GM21529 (cell line): ENCODE measurements around the gene MED9.

Source experiments
- ATAC-seq: cut with Tn5 transposase; IDR thresholded peaks from one replicate; pipeline ENCODE4 v1.9.1; 2021; ENCODE audit not compliant: unreplicated experiment

The MED9 gene

DNA sequence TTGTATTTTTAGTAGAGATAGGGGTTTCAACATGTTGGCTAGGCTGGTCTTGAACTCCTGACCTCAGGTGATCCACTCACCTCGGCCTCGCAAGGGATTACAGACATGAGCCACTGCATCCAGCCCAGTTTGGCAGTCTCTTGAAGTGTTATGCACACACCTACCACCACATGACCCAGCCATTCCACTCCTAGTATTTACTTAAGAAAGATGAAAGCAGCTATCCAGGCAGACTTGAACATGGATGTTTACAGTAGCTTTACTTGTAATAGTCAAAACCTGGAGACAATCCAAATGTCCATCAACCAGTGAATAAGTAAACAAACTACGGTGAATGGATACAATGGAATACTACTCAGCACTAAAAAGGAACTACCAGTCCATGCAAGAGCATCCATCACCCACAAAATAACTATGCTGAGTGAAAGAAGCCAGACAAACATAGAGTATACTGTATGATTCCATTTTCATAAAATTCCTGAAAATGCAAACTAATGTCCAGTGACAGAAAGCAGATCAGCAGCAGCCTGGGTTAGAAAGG is 57.2 kb downstream of the MED9 start:
- no peak for ATAC-seq

DNA sequence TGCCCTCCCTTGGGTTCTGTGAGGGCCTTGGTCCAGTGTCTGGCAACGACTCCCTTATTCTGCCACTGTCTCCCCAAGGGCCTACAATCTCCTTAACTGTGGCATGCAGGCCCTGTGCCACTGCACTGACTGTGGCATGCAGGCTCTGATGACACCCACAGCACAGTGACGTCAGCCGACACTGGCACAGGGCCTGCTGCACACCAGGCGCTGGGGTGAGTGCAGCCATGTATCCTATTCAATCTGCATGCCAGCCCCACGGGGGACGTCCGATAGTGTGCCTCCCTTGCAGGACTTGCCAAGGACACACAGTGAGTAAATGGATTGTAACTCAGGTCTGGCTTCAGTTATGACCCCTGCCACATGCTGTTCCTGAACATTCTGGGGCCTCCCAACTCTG is 59.2 kb downstream of the MED9 start:
- ATAC-seq: no peak

DNA sequence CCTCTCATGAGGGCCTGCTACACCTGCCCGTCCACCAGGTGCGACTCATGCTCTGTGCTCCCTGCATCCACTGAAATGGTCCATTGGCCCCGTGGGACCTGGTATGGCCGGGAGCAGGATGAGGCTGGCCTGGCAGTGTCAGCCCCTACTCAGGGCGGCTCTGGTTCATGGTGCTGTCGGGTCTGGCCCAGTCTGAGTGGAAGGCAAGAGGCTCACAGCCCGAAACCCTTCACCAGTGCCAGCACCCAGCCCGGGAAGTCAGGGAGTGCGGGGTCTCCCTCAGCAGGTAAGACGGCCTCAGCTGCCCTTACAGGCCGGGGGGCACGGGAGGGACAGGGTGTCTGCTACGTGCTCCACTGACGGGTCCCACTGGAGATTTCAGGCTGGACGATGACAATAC is 59.9 kb downstream of the MED9 start:
- no peak for ATAC-seq

DNA sequence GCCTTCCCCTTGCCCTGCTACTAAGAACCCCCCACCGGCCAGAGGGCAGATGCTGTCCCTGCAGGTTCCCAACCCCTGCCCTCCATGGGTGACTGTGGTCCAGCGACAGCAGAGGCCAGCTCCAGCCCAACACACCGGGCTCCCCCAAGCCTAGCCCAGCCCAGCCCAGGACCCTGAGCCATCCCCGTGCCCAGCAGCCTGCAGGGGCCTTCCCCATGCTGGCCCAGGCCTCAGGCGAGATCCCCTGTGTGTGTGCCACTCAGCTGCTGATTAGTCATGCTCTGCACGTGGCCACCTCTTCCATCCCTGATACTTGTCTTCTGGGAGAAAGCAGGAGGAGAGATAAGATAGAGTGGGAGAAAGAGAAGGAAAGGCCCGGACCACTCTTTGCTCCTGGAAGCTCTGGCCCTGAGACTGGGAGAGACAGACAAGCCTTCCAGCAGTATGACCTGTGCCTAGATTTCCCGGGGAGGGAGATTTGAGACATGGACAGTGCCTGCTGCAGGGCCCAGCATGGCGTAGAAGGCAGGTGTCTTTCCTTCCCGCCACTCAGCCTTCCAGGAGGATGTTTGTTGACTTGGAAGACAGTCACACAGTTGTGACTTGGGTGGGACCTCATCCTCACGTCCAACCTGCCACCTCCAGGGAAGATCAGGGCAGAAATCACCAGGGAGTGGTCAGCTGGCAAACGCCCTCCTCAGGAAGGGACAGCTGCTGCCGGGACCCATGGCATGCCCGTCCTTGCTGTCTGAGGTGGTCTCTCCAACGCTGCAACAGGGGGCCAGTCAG is 60.7 kb downstream of the MED9 start:
- ATAC-seq: no peak

DNA sequence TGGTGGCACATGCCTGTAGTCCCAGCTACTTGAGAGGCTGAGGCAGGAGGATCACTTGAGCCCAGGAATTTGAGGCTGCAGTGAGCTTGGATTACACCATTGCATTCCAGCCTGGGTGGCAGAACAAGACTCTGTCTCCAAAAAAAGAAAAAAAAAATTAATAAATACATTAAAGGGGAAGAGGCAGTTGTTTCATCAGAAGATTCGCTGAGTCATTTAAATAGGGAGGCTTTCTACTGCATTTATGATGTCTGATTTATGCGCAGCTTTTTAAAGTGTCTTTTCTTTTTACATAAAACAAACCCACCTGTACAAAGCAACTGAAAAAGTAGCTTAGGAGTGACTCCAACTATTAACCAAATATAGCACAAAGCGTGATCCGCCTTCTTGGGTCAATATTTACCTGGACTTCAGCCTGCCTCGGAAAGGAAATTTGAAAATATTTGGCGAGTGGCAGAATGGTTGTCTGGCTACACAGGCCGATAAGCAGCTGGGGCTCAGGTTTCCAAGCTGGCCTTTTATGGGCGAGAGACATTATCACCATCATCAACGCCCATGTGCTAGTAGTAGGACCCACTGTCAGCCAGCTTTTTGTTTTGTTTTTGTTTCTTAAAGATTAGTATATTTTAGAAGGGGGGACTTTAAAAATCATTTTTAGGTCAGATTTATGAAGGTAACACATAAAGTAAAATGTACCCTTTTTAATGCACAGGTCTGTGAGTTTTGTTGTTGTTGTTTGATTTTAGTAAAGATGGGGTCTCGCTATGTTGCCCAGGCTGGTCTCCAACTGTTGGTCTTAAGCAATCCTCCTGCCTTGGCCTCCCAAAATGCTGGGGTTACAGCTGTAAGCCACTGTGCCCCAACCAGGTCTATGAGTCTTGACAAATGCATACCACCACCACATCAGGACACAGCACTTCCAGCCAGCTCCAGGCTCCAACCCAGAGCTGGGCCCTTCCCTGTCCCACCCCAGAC is 61.9 kb downstream of the MED9 start:
- no peak for ATAC-seq

DNA sequence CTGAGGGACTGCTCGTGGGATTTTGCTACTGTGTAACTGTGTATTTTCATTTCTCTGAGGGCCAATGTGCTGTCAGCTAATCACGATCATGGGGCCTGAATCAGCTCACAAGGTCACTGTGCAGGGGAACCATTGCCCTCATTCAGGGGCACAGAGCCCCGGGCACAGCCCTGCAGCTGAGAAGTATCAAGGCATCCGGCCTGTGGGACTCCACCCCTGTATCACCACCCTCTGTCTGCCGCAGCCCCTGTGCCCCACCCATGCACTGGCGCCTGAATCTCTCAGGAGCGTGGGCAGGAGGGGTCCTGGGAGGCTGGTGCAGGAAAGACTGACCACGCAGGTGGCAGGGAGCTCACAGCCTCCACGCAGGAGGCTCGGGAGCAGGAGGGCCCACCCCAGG is 62.8 kb downstream of the MED9 start:
- ATAC-seq: no peak

DNA sequence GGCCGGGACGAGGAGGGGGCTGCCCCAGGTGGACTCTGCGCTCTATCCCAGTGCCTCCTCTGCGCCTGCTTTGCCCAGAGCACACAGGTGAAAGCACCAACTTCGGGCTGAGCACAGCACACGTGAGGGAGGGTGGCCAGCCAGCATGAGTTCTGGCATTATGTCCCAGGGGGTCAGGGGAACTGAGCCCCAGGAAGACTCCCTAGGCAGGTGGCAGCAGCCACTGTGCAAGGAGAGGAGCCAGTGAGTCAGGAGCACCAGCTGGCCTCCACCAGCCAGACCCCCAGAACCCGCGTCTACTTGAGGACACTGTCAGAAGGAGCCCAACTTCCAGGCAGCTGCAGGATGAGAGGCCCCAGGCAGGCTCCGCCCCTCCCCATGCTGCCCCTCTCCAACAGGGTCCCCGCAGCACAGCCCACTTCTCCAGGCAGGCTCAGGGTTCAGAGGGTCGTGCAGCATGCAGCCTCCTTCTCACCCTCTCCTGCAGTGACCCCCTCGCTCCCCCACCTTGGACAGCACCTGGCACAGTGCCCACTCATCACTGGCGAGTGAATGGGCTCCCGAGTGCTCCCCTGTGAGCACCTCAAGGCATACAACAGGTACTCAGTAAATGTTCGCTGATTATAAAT is 63.6 kb downstream of the MED9 start:
- no peak for ATAC-seq

DNA sequence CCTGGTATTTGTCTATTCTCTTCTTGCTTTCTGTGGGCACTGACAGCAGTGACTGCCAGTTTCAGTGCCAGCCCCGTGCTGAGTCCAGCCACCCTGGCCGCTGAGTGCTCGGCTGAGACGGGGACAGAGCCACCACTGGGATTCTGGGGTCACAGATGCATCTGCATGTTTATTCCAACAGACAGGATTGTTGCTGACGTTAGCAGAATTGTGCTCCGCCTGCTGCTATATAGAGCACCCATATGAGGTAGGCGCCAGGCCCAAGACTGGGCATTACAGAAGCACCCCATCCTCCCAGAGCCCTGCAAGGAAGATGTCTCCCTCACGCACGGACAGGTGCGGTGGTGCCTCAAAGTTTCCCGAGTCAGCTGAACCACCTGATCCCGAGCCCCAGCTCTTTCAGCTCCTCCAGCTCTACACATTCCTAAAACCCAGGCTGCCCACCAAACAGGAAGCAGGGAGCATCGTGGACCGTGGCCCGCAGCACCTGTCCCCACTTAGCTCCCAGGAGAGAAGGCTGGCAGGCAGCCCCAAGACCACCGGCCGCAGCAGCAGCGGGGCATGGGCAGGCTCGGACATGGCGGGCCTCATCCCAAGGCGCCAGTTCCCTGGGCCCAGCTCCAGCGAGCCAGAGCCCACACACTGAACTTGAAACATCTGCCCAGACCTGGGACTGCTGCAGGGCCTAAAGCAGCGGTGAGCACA is 64.3 kb downstream of the MED9 start:
- no peak for ATAC-seq

DNA sequence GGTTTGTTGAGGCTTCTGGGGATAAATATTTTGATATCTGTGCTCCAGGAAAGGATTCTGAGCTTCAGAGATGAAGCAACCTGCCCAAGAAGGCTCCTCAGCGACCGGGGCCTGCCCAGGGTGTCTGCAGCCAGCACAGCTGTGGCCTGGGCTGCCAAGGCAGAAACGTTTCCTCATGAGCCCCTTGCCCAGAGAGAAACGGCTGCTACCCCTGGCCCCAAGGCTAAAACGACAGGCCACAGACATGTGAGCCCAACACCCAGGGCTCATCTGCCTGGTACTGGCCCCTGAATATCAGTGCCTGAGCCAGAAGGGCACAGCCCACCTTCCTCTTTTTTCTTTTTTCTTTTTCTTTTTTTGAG is 64.8 kb downstream of the MED9 start:
- ATAC-seq: no peak
